H1 (cell line): ENCODE measurements around the gene ZC3H8. TPM values are rescaled to one million over a fixed set of nuclear protein-coding genes. Genes with fewer than 3 reads are reported as not detected.

Experiments
- CTCF ChIA-PET: fragments of 300-600 bp; sonication (Branson Sonifier 250); formaldehyde crosslinking; loops from one replicate; lab custom pipeline; 2021; ENCODE audit not compliant: partially characterized antibody; lab: Charles Lee
- POLR2A ChIA-PET: fragments of 300-600 bp; sonication (Branson Sonifier 250); formaldehyde crosslinking; loops from one replicate; lab custom pipeline; 2021; ENCODE audit warnings: inconsistent platforms; ENCODE audit not compliant: partially characterized antibody; lab: Charles Lee
- DNase-seq, 2 experiments: peaks; one replicate each; pipeline versions ENCODE4 v3.0.0 to v3.0.0-alpha.2; 2010 to 2022; ENCODE audit warnings: low spot score in 2 of 2, low read depth in 1 of 2, mixed read lengths in 1 of 2
- FAIRE-seq: peaks from 2 replicates; lab custom pipeline; 2011; peaks lifted over from hg19 to GRCh38; lab: Jason Lieb, UNC
- H2AFZ ChIP-seq: 2 replicates; pipeline ENCODE4 v1.8.1; 2012; ENCODE audit warnings: low read length, inconsistent platforms
- H2AK5ac ChIP-seq: 2 replicates; pipeline ENCODE4 v1.6.1; 2013; ENCODE audit warnings: low read depth, low read length
- H2BK120ac ChIP-seq: replicated peaks from 2 replicates; pipeline ENCODE3; 2013; ENCODE audit warnings: low read depth, low read length, inconsistent platforms
- H2BK12ac ChIP-seq: 2 replicates; pipeline ENCODE4 v1.6.1; 2013; ENCODE audit warnings: low read depth, low read length
- H2BK15ac ChIP-seq: 2 replicates; pipeline ENCODE4 v1.6.1; 2013; ENCODE audit warnings: low read length
- H2BK20ac ChIP-seq: 2 replicates; pipeline ENCODE4 v1.6.1; 2013; ENCODE audit warnings: low read length
- H2BK5ac ChIP-seq: 2 replicates; pipeline ENCODE4 v1.6.1; 2013; ENCODE audit warnings: low read depth, low read length
- H3K14ac ChIP-seq: 2 replicates; pipeline ENCODE4 v1.6.1; 2013; ENCODE audit warnings: inconsistent platforms; ENCODE audit not compliant: insufficient read length
- H3K18ac ChIP-seq: 2 replicates; pipeline ENCODE4 v1.6.1; 2013; ENCODE audit warnings: low read length; ENCODE audit errors: extremely low read depth
- H3K23ac ChIP-seq: 2 replicates; pipeline ENCODE4 v1.6.1; 2013; ENCODE audit warnings: inconsistent platforms; ENCODE audit not compliant: insufficient read length
- H3K23me2 ChIP-seq: 2 replicates; pipeline ENCODE4 v1.6.1; 2013; ENCODE audit warnings: low read depth, low read length
- H3K27ac ChIP-seq: 2 replicates; pipeline ENCODE4 v1.6.1; 2011; ENCODE audit warnings: low read depth, low read length, inconsistent platforms
- H3K27me3 ChIP-seq, 4 experiments: replicated peaks in 1 of 4; 1 replicate in 1 of 4; 2 replicates in 3 of 4; pipeline versions ENCODE4 v1.6.1 to v1.8.1; 2011 to 2013; ENCODE audit warnings: low read length in 3 of 4, mild to moderate bottlenecking in 3 of 4, inconsistent platforms in 2 of 4, mixed read lengths in 2 of 4, moderate library complexity in 1 of 4; ENCODE audit not compliant: control insufficient read depth in 3 of 4, insufficient read depth in 3 of 4; ENCODE audit errors: extremely low read depth in 1 of 4
- H3K36me3 ChIP-seq, 4 experiments: 2 replicates each; pipeline versions ENCODE4 v1.6.1 to v1.8.1; 2011 to 2013; ENCODE audit warnings: mild to moderate bottlenecking in 4 of 4, low read length in 3 of 4, moderate library complexity in 2 of 4, control low read depth in 1 of 4, inconsistent platforms in 1 of 4; ENCODE audit not compliant: insufficient read depth in 4 of 4, control insufficient read depth in 2 of 4
- H3K4ac ChIP-seq: replicated peaks from 2 replicates; pipeline ENCODE3; 2013; ENCODE audit warnings: low read length, low read depth, mixed read lengths, inconsistent platforms; ENCODE audit not compliant: insufficient read length
- H3K4me1 ChIP-seq, 4 experiments: replicated peaks in 1 of 4; 1 replicate in 1 of 4; 2 replicates in 3 of 4; pipeline versions ENCODE4 v1.6.1 to v1.8.1; 2011 to 2013; ENCODE audit warnings: low read length in 3 of 4, inconsistent platforms in 2 of 4, mixed read lengths in 1 of 4; ENCODE audit not compliant: insufficient read depth in 4 of 4, control insufficient read depth in 3 of 4
- H3K4me2 ChIP-seq, 2 experiments: 2 replicates each; pipeline versions ENCODE4 v1.6.1 to v1.8.1; 2011 to 2013; ENCODE audit warnings: low read depth in 2 of 2, low read length in 2 of 2, control low read depth in 1 of 2, inconsistent platforms in 1 of 2, mild to moderate bottlenecking in 1 of 2; ENCODE audit not compliant: insufficient read depth in 1 of 2
- H3K4me3 ChIP-seq, 4 experiments: fragments of 200-600, 300-600 bp in 1 of 4; sonication (generic), shearing (Covaris generic), sonication (Bioruptor Twin) in 1 of 4; 2 replicates each; pipeline versions ENCODE4 v1.5.1 to v1.8.1; 2011 to 2016; ENCODE audit warnings: low read length in 4 of 4, low read depth in 3 of 4, control low read depth in 2 of 4, inconsistent platforms in 2 of 4, mild to moderate bottlenecking in 2 of 4, mixed read lengths in 1 of 4, moderate library complexity in 1 of 4; ENCODE audit not compliant: insufficient read depth in 2 of 4; ENCODE audit errors: extremely low read depth in 1 of 4
- H3K56ac ChIP-seq: replicated peaks from 2 replicates; pipeline ENCODE3; 2013; ENCODE audit warnings: low read depth, mild to moderate bottlenecking, mixed read lengths, low read length, inconsistent platforms; ENCODE audit not compliant: insufficient read length
- H3K79me1 ChIP-seq: 2 replicates; pipeline ENCODE4 v1.6.1; 2013; ENCODE audit warnings: low read depth, low read length, control low read depth
- H3K79me2 ChIP-seq, 2 experiments: 2 replicates each; pipeline versions ENCODE4 v1.6.1 to v1.8.1; 2012 to 2013; ENCODE audit warnings: low read length in 2 of 2, mild to moderate bottlenecking in 2 of 2, inconsistent platforms in 1 of 2; ENCODE audit not compliant: insufficient read depth in 2 of 2, control insufficient read depth in 1 of 2
- H3K9ac ChIP-seq, 4 experiments: replicated peaks in 1 of 4; 1 replicate in 1 of 4; 2 replicates in 3 of 4; pipeline versions ENCODE4 v1.6.1 to v1.8.1; 2011 to 2013; ENCODE audit warnings: low read depth in 3 of 4, low read length in 3 of 4, control low read depth in 2 of 4, mild to moderate bottlenecking in 2 of 4, moderate library complexity in 2 of 4, inconsistent platforms in 1 of 4; ENCODE audit errors: extremely low read depth in 1 of 4
- H3K9me3 ChIP-seq, 2 experiments: 2 replicates each; pipeline versions ENCODE4 v1.6.1 to v1.8.1; 2012 to 2013; ENCODE audit warnings: mild to moderate bottlenecking in 2 of 2, moderate library complexity in 2 of 2, control low read depth in 1 of 2, inconsistent platforms in 1 of 2, low read depth in 1 of 2, low read length in 1 of 2, mixed read lengths in 1 of 2; ENCODE audit not compliant: insufficient read depth in 2 of 2
- H4K20me1 ChIP-seq, 2 experiments: replicated peaks in 1 of 2; 2 replicates each; pipeline versions ENCODE3 to v1.8.1; 2011 to 2013; ENCODE audit warnings: inconsistent platforms in 2 of 2, low read length in 2 of 2, mild to moderate bottlenecking in 1 of 2; ENCODE audit not compliant: insufficient read depth in 2 of 2, control insufficient read depth in 1 of 2
- H4K5ac ChIP-seq: 2 replicates; pipeline ENCODE4 v1.6.1; 2013; ENCODE audit warnings: low read length, low read depth, mixed read lengths, inconsistent platforms; ENCODE audit not compliant: insufficient read length
- H4K8ac ChIP-seq: 2 replicates; pipeline ENCODE4 v1.8.0; 2013; ENCODE audit warnings: mild to moderate bottlenecking, moderate library complexity, low read length, inconsistent platforms; ENCODE audit not compliant: insufficient read depth; ENCODE audit errors: extremely low read depth
- H4K91ac ChIP-seq: replicated peaks from 2 replicates; pipeline ENCODE3; 2013; ENCODE audit warnings: low read length, mixed read lengths, inconsistent platforms; ENCODE audit not compliant: insufficient read length
- FOSL1 ChIP-seq: IDR thresholded peaks from 2 replicates; pipeline ENCODE4 v1.6.1; 2011; ENCODE audit warnings: mild to moderate bottlenecking, low read depth, low read length, moderate library complexity; ENCODE audit not compliant: insufficient read depth
- SIN3A ChIP-seq, 2 experiments: IDR thresholded peaks in 1 of 2; conservative IDR thresholded peaks in 1 of 2; 2 replicates each; pipeline ENCODE4 v1.6.1; 2011 to 2012; ENCODE audit warnings: low read length in 2 of 2, improper control_type of control experiment in 1 of 2, low read depth in 1 of 2, mild to moderate bottlenecking in 1 of 2
- SIRT6 ChIP-seq: IDR thresholded peaks from one replicate; pipeline ENCODE4 v1.7.1; 2012; ENCODE audit warnings: low read length, inconsistent platforms
- WGBS, 2 experiments: shearing (Covaris generic) in 1 of 2; methylation state at CpG; one replicate each; pipeline versions ENCODE4 v1.1.6 to v1.1.7; 2013 to 2015; ENCODE audit warnings: low lambda C conversion rate in 2 of 2, mixed read lengths in 2 of 2, inconsistent platforms in 1 of 2, low coverage in 1 of 2, missing lambda C conversion rate in 1 of 2; ENCODE audit not compliant: insufficient replicate concordance in 2 of 2, insufficient coverage in 1 of 2, insufficient read length in 1 of 2; ENCODE audit errors: extremely low coverage in 1 of 2, missing lambda C conversion rate in 1 of 2; 5-methylcytosine and 5-hydroxymethylcytosine counted together
- polyA plus RNA-seq, 7 experiments: library from polyadenylated mRNA; depleted of rRNA in 3 of 7; stranded (reverse) in 5 of 7; unstranded in 2 of 7; fragments of >200 nt in 5 of 7; fragments of 200-250 nt in 2 of 7; gene quantifications; 1 replicate in 5 of 7; 2 replicates in 1 of 7; 4 replicates in 1 of 7; pipeline versions ENCODE4 v1.2.1 to v1.2.3, GENCODE V29; 2011 to 2013; ENCODE audit warnings: missing spikeins in 2 of 7, mixed read lengths in 2 of 7
- total RNA-seq: library from RNA; stranded (reverse); fragmentation: NEBNext Ultra II Directional; extraction: Animal tissue kit (Norgen Biotek cat#: 25700); gene quantifications from 2 replicates; pipeline ENCODE4 v1.2.1, GENCODE V29; 2021

ZC3H8 gene
- total and polyA plus RNA-seq, 2 of the 8 experiments (the other 6 are each of a cell fraction or from before 2014, with no cell fraction given) = 1.9 to 7.1 TPM

GRCh38 chr2:112164876-112165275, 90.0 kb downstream of the ZC3H8 start:
- Histone ChIP-seq H4K8ac (no peak overlapping the region), H2BK20ac (no peak overlapping the region), H3K56ac (no peak overlapping the region), H4K5ac (no peak overlapping the region), H3K4me2 (no peak overlapping the region), H3K9me3 (no peaks in the 10 kb centered on the region), H3K4me3 (no peak overlapping the region), H3K79me1 (no peaks in the 10 kb centered on the region), H2AK5ac (no peak overlapping the region), H3K9ac (no peak overlapping the region), H3K27me3 (no peaks in the 10 kb centered on the region), H3K79me2 (no peaks in the 10 kb centered on the region), H2BK120ac (no peak overlapping the region), H3K4me1 (no peaks in the 10 kb centered on the region), H3K27ac (no peak overlapping the region), H3K36me3 (no peaks in the 10 kb centered on the region), H3K4ac (no peak overlapping the region), H4K91ac (no peak overlapping the region), H2BK5ac (no peak overlapping the region), H3K23ac (no peak overlapping the region), H4K20me1 (no peaks in the 10 kb centered on the region), H2BK15ac (no peak overlapping the region), H2AFZ (no peak overlapping the region), H3K18ac (no peak overlapping the region), H2BK12ac (no peak overlapping the region), H3K14ac (no peak overlapping the region), H3K23me2 (no peaks in the 10 kb centered on the region)
- WGBS, 2 experiments = 93% methylated on average over 11 of the region's 11 CpGs; no CpG with 5 or more reads in 1 of the 2 experiments
- ChIA-PET POLR2A (no interaction called here), CTCF (interaction anchor here (1.3 kb wide), 1 partner anchor 43 kb away, joined by 5 read pairs; no protein-coding TSS in a partner anchor)
- FAIRE-seq (no peak), DNase-seq (no peak)
- TF ChIP-seq FOSL1 (no peak), SIN3A (conservative IDR thresholded peaks at IDR 0.05 in 1 of 2, IDR thresholded peaks at IDR 0.05 in 1 of 2; ENCODE audit: low read depth in 1 of 2, low read length in 2 of 2) (no peak), SIRT6 (no peak)
